ENCODE measurements around the gene OR4F15.

- TF ChIP-seq CTCF (IDR thresholded peaks at IDR 0.05), result no peak
- no peak for TF ChIP-seq POLR2A (IDR thresholded peaks at IDR 0.05)
Observed at GRCh38 chr15:101784644-101785043, 27.4 kb upstream of the OR4F15 start.

All from right lobe of liver (tissue), 4 donors.